ENCODE data around the gene ERC1. TPM values are rescaled to one million over a fixed set of nuclear protein-coding genes. Genes with fewer than 3 reads are reported as not detected.
"Not testable (repeated sequence)": the region's sequence is repeated elsewhere in the genome, so short reads cannot be mapped to it uniquely, and the experiment has no call there.

The ERC1 gene
- polyA plus RNA-seq, 5 donors: 27.0 to 40.4 (median 33.6) TPM

DNA sequence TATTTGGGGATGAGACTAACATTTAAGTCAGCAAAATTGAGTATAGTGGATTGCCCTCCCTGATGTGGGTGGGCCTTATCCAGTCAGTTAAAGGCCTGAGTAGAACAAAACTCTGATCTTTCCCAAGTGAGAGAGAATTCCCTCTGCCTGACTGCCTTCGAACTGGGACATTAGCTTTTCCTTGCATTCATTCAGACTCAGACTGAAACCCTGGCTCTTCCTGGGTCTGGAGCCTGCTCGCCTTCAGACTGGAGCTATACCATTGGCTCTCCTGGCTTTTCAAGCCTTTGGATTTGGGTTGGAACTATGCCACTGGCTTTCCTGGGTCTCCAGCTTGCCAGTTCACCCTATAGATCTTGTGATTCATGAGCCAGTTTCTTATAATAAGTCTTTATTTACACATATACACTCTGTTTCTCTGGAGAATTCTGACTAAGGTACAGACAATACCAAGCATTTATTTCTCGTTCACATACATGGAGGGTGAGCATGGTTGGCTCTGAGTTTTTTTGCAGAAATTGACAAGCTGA lies 296.5 kb downstream of the ERC1 start:
- DNase-seq: no peak

DNA sequence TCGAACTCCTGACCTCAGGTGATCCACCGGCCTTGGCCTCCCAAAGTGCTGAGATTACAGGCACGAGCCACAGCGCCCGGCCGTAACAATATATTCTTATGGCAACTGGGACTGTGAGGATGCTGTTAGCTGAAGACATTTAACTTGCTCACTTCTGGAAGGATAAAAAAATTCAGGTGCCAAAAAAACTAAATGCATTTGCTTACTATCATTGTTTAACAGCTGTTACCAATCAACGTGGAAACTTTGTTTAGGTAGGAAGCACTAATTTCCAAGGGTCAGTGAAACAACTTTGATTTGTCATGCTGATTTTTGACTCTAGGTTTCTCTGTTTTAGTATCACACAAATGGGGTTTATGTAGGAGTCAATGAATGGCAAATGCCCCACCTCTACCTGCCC lies 297.3 kb downstream of the ERC1 start:
- no peak for DNase-seq

DNA sequence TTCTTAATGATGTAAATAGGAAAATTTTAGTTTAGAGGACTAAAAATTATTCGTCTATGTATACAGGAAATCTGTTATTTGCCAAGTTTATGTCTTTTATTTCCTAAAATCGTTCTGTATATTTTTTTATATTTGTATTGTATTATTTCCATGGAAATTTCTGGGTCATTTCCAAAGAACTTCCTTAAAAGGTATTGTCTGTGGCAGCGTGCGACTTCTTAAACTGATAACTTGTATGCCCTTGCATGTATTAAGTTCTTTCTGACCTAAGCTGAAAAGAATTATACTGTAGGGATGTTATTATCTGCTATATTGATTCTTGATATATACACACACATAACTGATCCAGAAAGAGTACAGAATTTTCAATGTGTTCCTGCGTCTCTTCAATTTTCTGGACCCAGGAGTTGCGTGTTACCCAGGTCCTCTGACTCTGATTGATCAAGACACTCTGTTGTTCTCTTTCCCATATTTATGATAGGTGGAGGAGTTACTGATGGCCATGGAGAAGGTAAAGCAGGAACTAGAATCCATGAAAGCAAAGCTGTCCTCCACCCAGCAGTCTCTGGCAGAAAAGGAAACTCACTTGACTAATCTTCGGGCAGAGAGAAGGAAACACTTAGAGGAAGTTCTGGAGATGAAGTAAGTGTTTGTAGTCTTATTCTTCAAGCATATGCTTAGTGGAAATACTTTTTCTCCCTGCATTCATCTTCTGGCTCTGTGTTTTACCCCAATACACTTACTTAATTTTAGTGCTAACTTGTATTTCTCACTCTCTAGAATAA lies 298.5 kb downstream of the ERC1 start:
- peak in 1 of 2 donors; percentile 3 for DNase-seq

DNA sequence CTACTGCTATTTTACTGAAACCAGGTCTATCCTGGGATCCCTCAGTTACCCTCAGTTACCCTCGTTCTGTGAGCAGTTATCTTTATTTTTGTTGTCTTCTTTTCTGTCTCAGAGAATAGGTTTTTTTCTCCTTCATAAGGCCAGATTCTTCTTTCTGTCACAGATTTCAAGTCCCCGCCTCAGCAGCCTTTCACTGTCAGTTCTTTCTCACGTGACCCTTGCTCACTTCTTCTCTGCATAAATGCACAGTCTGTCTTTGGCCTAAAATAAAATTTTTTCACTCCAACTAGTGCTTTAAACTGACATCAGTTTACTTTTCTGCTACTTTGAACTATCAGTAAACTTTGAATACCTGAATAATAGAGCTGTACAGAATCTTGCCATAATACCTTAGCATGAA lies 299.7 kb downstream of the ERC1 start:
- no peak for DNase-seq

DNA sequence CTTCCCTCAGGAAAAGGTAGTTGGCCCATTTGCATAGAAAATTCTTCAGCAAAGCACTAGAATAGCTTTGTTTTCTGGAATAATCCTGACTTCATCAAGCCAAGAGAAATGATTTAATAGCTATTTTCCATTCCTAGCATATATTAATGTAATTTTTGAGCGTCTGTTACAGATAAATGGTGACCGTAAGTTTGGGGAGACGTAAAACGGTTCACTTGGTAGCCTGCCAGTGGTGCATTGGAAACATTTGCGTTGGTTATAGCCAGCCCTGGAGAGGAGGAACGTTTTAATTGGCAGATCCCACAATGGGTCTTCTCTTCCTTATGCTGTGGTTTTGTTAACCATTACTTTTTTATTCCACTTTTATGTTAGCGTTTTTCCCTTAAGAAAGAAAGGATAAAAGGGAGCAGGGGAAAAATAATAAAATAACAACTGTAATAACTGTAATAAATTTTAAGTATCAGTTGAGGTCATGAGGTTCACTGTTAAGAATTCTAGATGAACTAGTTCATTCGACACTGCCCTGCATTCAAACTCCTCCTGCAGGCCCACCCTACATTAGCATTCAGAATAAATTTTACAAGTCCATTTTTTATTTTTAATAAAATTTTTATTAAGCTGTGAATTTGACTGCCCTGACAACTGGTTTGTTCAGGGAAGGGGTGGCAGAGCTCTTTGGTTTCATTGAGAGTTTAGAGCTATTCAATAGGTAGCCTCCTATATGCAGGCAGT lies 300.7 kb downstream of the ERC1 start:
- DNase-seq: no peak

DNA sequence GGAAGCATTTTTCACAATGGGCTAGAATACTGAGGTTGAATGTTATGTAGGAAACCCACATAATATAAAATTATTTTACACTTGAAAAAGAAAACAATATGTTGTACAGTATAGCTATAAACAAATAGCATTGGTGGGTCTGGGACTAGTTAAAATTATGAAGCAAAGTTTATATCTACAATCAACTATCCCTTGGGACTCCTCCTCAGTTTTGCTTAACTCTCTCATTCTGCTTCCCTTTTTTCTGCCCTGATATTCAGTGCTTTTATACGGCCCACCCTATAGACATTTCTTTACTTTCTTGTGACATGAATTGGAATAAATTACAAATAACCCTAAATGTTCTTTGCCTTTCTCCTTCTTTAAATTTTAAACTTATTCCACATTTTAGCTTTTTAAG lies 302.9 kb downstream of the ERC1 start:
- DNase-seq: no peak

DNA sequence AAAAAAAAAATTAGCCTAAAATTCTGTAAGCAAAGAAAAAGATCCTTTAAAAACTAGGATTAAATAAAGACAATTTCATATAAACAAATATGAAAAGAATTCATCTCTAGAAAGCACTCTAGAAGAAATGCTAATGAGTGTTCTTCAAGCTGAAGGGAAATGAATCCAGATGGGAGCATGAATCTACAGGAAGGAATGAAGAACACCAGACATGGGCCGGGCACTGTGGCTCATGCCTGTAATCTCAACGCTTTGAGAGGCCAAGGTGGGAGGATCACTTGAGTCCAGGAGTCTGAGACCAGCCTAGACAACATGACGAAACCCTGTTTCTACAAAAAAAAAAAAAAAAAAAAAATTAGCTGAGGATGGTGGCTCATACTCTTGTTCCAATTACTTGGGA lies 306.2 kb downstream of the ERC1 start:
- no peak for DNase-seq

DNA sequence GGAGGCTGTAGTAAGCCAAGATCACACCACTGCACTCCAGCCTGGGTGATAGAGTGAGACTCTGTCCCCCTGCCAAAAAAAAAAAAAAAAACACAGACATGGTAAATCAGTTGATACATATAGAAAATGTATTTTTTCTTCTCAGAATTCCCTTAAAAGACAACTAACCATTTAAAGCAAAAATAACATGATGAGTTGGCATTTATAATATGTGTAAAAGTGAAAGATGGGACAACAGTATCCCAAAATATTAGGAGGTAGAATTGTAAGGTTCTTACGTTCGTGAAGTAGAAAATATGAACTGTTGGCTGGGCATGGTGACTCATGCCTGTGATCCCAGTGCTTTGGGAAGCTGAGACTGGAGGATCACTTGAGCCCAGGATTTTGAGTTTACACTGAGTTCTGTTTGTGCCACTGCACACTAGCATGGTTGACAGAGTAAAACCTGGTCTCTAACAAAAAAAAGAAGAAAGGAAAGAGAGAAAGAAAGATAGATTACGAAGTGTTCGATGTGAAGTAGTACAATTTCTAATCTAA lies 306.7 kb downstream of the ERC1 start:
- DNase-seq: no peak

DNA sequence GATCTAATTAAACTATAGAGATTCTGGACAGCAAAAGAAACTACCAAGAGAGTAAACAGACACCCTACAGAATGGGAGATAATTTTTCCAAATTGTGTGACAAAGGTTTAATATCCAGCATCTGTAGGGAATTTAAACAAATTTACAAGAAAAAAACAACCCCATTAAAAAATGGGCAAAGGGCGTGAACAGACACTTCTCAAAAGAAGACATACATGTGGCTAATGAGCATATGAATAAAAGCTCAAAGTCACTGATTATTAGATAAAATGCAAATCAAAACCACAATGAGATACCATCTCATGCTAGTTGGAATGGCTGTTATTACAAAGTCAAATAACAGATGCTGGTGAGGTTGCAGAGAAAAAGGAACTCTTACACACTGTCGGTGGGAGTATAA lies 309.4 kb downstream of the ERC1 start:
- no peak for DNase-seq

DNA sequence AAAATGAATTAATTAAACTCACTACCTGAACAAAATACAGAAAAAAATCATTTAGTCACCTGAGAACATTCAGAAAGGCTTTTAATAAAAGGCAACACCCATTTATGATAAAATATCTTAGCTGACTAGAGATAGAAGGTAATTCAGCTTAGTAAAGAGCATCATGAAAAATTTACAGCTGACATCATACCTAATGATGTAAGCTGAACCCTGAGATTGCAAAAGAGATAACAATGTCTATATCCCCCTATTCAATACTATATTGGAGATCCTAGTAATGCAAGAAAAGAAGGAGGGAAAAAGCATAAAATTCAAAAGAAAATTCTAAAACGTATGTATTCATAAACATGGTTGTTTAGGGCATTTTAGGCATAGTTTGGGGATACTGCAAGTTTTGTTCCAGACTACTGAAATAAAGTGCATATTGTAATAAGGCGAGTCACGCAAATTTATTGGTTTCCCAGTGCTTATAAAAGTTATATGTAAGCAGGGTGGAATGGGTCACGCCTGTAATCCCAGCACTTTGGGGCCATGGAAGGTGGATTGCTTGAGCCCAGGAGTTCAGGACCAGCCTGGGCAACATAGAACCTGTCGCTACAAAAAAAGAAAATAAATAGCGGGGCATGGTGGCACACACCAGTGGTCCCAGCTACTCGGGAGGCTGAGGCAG lies 311.3 kb downstream of the ERC1 start:
- no peak for DNase-seq

DNA sequence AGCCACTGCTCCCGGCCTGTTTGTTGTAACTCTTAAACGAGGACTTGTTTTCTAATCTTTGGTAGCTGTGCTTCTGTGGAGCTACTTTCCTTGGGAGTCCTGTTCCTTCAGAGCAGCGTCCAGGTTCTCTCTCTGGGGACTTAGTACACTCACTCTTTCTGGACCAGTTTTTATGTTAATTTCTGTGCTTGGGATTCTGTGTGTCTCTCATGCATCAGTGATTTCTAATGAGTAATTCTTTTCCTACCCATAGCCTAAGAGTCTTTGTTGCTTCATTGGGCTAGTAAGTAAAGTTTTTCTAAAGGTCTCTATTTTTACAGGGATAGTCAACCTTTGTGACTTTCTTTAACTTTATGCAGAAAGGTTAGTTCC lies 314.0 kb downstream of the ERC1 start:
- DNase-seq: no peak

DNA sequence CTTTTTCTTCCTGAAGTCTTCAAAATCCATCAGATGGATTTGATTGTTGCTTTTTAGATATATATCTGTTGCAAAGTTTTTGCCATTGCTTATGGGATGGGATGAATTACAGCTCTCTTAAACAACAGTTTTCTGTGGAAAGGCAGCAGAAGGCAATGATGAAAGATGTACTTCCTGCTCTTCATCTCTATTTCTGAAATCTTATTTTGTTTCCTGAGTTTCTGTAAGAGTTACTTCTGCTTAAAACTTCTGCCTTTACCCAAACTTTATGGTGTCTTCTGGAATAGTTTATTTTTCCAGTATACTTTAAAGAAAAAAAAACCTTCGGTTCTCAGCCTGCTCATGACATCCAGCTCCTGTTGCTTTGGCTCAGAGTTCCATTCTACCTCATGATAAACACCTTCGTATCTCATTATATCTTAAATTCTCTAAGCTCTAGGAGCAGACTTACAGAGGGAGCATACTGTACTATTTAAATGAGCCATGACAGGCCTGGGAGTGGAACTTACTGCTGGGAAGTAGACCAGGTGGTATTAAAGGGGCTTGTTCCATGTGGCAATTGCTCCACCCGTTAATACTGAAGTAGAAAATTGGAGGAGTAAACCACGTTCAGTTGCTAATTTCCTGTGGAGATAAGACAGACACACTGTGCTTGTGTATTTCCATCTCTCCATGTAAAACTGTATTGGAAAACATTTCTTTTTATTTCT lies 314.9 kb downstream of the ERC1 start:
- no peak for DNase-seq

DNA sequence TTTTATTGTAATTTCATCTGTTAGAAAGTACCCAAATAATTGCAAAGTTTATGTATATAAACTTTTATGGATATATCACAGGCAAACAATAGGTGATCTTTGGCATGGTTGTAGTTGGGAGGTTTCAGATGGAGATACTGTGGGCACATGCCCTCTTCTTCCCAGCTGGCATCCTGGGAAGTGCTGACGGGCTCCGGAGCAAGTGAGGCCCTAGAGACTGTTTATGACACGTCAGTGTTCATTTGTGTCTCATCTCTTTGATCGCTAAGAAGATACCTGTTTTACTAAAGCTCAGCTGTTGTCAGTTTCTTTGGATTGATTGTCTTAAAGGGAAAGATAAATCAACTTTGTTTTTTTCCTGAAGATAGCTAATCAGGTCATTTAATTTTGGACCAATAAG lies 315.8 kb downstream of the ERC1 start:
- no peak for DNase-seq

DNA sequence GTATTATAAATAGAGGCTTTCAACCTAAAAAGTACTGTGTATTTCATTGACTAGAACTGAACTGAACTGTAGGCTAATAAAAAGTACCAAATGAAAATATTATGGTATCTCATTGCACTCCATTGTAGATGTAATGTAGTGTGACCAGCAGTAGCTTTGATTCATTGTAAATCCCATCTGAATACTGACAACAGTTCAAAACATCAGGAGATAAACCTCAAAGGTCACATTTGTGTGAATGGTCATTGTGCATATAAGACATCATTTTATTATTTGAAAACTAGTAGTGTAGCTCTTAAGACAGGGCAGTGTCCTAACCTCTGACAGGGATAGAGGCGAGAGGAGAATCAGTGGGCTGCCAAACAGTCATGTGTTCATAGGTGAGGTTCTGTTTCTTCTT lies 316.8 kb downstream of the ERC1 start:
- DNase-seq: no peak

DNA sequence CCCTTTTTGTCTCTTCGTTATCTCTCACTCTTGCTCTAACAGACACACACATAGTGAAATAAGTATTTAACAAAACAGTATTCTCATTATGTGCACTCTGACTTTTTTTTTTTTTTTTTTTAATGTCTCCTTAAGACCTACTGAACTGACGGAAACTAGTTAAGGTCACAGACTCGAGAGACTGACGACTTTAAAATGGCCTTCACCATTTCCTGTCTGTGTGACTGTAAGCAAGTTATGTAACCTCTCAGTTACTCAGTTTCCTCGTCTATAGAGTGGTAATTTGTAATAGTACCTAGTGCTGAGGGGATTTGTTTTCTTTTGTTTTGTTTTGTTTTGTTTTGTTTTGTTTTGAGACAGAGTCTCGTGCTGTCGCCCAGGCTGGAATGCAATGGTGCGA lies 318.6 kb downstream of the ERC1 start:
- DNase-seq: no peak

DNA sequence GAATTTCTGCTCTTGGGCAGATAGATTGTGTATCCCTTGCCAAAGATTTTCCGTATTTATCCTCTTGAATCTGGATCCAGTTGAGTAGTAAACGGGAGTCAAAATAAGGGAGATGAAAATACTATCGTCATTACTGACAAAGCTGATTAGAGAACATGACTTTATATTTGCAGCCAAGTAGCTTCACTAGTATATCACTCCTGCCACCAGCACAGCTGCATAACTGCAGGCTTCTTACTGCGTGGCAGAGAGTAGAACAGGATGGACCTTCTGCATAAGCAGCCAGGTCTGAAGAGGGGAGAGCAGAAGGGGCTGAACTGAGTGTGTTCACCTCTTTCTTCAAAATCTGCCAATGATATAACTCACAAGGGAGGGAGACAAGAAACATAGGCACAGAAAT lies 319.6 kb downstream of the ERC1 start:
- DNase-seq: no peak

DNA sequence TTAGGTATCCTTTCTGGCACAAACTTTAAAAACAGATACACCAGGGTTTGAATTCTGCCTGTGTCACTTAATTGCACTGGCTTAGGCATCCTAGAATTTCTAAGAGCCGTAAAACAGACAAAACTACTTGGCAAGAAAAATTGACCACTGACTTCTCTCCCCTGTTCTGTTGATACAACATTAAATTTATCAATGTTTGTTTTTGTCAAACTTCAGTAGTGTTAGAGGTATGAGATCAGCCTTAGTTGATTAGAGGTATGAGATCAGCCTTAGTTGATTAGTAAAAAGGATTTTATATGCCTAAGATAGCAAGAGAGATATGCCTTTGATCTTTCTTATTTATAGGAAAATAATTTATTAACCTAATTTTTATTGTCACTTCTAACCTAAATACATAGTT lies 320.1 kb downstream of the ERC1 start:
- no peak for DNase-seq

DNA sequence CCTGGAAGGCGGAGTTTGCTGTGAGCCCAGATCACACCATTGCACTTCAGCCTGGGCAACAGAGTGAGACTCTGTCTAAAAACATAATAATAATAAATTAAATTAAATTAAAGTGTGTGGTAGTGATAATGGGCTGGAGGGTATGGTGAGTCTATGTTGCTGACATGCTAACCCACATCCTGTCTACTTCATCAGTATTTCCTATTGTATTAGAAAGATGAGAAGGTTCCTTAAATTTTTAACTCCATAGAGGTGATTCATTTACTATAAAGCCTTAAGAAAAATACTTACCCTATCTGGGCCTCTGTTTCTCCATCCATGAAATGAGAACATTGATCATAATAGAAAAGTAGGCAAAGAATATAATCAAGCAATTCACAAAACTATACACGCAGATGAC lies 322.9 kb downstream of the ERC1 start:
- DNase-seq: no peak

DNA sequence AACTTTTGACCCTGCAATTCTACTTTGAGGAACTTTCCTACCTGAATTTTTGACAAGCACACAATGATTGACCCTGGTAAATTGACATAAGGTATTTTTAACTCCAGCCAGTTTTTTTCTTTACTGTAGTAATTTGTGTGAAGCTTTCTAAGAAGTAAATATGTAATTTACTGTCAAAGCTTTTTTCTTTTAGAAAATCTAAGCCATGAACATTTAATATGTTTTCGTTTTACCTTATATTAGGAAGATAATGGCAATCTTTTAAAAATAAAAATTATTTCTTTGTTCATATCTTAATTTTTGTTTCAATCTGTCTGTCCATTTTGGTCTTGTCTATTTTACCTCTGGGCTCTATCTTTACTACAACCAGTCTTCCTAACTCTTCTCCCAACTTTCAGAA lies 323.5 kb downstream of the ERC1 start:
- DNase-seq: no peak

DNA sequence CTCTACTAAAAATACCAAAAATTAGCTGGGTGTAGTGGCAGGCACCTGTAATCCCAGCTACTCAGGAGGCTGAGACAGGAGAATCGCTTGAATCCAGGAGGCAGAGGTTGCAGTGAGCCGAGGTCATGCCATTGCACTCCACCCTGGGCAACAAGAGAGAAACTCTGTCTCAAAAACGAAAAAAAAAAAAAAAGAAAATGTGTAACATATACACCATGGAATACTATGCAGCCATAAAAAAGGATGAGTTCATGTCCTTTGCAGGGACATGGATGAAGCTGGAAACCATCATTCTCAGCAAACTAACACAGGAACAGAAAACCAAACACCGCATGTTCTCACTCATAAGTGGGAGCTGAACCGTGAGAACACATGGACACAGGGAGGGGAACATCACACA lies 326.0 kb downstream of the ERC1 start:
- not testable (repeated sequence) for DNase-seq

DNA sequence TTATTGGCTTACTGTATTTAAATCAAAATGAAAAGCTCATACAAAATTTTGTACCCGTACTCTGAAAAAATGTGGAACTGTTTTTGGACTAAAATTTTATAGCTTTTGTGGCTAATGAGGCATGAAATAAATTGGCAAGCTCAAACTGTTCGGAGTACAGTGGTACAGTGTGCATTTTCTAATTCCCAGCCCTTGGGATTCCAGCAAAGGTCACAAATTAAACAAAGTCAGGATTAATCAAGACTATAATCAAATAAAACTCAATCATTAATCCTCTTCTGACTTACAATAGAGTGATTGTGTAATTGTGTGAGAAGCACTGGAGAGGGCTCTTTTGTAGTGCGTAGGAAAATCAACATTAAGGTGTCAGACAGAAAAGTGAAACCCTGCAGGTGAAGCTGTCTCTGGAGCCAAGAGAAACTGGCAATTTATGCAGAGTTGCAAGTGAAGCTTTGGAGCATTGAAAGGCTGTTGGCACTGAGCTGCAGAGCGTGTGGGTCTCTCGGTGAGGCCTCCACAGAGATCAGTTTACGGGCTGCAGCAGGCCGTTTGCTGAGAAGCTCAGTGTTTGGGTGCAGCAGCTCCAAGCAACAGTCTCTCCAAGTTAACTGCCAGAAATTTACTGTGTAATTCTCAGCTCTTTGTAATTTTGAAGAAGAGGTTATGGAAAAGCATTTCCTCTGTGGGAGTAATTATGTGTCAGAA lies 327.5 kb downstream of the ERC1 start:
- DNase-seq: peak; percentile 54 to 66

All from right lung (tissue), 5 donors.